K562 (cell line): Measurements from ENCODE around the gene NME4.

Experiments used
- ATF7 ChIP-seq: fragments of 450-650 bp; IDR thresholded peaks from 2 replicates; pipeline ENCODE4 v1.7.1; 2014; ENCODE audit warnings: mild to moderate bottlenecking, moderate library complexity
- CC2D1A ChIP-seq: fragments of 450-650 bp; IDR thresholded peaks from 2 replicates; pipeline ENCODE4 v1.6.1; 2017; ENCODE audit warnings: mild to moderate bottlenecking
- CEBPB ChIP-seq: fragments of 450-650 bp; IDR thresholded peaks from 2 replicates; pipeline ENCODE4 v1.6.1; 2016; ENCODE audit warnings: missing genetic modification characterization, missing compliant biosample characterization
- CTCF ChIP-seq, 3 experiments: IDR thresholded peaks in 2 of 3; conservative IDR thresholded peaks in 1 of 3; 2 replicates each; pipeline ENCODE4 v1.5.1; 2011 to 2012; ENCODE audit warnings: low read length in 3 of 3, mild to moderate bottlenecking in 3 of 3, control low read depth in 2 of 3, improper control_type of control experiment in 1 of 3, inconsistent platforms in 1 of 3, low read depth in 1 of 3, mixed read lengths in 1 of 3, moderate library complexity in 1 of 3; ENCODE audit not compliant: insufficient read depth in 2 of 3
- ERF ChIP-seq: fragments of 450-650 bp; formaldehyde crosslinking; IDR thresholded peaks from 2 replicates; pipeline ENCODE4 v1.4.0; 2020; ENCODE audit warnings: mild to moderate bottlenecking, mixed read lengths
- KDM2B ChIP-seq: fragments of 250-450 bp; sonication (Bioruptor Pico); IDR thresholded peaks from 2 replicates; pipeline ENCODE4 v1.8.0; 2021; ENCODE audit warnings: mild to moderate bottlenecking, moderate library complexity
- NFYB ChIP-seq: IDR thresholded peaks from 2 replicates; pipeline ENCODE4 v1.6.1; 2011; ENCODE audit warnings: mild to moderate bottlenecking, moderate library complexity; ENCODE audit not compliant: insufficient read length; ENCODE audit errors: extremely low read depth
- POLR2A ChIP-seq: fragments of 450-650 bp; conservative IDR thresholded peaks from 2 replicates; pipeline ENCODE4 v1.6.1; 2016
- ZEB2 ChIP-seq: fragments of 450-650 bp; IDR thresholded peaks from 2 replicates; pipeline ENCODE4 v1.6.1; 2016
- ZNF274 ChIP-seq: IDR thresholded peaks from 2 replicates; pipeline ENCODE4 v1.6.1; 2011; ENCODE audit warnings: low read depth, mild to moderate bottlenecking, low read length, moderate library complexity, borderline replicate concordance
- ZNF280B ChIP-seq: fragments of 250-450 bp; sonication (Bioruptor Pico); IDR thresholded peaks from 2 replicates; pipeline ENCODE4 v1.5.1; 2021; ENCODE audit warnings: mild to moderate bottlenecking
- TF ChIP-seq, protein P1 (sequence below): sonication (generic); formaldehyde crosslinking; IDR thresholded peaks from 2 replicates; pipeline ENCODE4 v1.8.0; 2023; ENCODE audit warnings: mild to moderate bottlenecking, missing genetic modification reagents

GRCh38 chr16:350203-350602 is 46.8 kb upstream of the NME4 start:
- TF ChIP-seq CTCF (IDR thresholded peaks at IDR 0.05 in 2 of 3, conservative IDR thresholded peaks at IDR 0.05 in 1 of 3; ENCODE audit: insufficient read depth in 2 of 3, low read depth in 1 of 3, low read length in 3 of 3), result no peak
- no peak for TF ChIP-seq KDM2B (CRISPR knock-in tag)
- no peak for TF ChIP-seq CEBPB
- no peak for TF ChIP-seq CC2D1A
- no peak for TF ChIP-seq ZNF274
- no peak for TF ChIP-seq ZNF280B (CRISPR knock-in tag)
- no peak for TF ChIP-seq POLR2A
- no peak for TF ChIP-seq ERF (CRISPR knock-in tag)
- TF ChIP-seq NFYB, result no peak
- no peak for TF ChIP-seq ZEB2
- TF ChIP-seq, protein P1, sequence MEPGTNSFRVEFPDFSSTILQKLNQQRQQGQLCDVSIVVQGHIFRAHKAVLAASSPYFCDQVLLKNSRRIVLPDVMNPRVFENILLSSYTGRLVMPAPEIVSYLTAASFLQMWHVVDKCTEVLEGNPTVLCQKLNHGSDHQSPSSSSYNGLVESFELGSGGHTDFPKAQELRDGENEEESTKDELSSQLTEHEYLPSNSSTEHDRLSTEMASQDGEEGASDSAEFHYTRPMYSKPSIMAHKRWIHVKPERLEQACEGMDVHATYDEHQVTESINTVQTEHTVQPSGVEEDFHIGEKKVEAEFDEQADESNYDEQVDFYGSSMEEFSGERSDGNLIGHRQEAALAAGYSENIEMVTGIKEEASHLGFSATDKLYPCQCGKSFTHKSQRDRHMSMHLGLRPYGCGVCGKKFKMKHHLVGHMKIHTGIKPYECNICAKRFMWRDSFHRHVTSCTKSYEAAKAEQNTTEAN (CRISPR knock-in tag), result no peak
- TF ChIP-seq ATF7, result no peak
